T-helper 1 cell treated with Interleukin-12 subunit alpha and Interleukin-12 subunit beta and Interleukin-4 antibody, amounts not matched to agents 30 μg/mL and 1 μg/mL, for 36 hours (primary cell): Measurements from ENCODE around the gene GDF11.

Source experiments
- H3K27ac Mint-ChIP-seq: one replicate; pipeline ENCODE4 v1.8.0; 2021; ENCODE audit warnings: mild to moderate bottlenecking, mixed read lengths
- H3K27me3 Mint-ChIP-seq: one replicate; pipeline ENCODE4 v1.8.0; 2021; ENCODE audit warnings: low read depth, mixed read lengths
- H3K36me3 Mint-ChIP-seq: one replicate; pipeline ENCODE4 v1.8.0; 2021; ENCODE audit warnings: low read depth, mixed read lengths
- H3K4me1 Mint-ChIP-seq: one replicate; pipeline ENCODE4 v1.8.0; 2021; ENCODE audit warnings: low read depth, mixed read lengths
- H3K4me3 Mint-ChIP-seq: one replicate; pipeline ENCODE4 v1.8.0; 2021; ENCODE audit warnings: mild to moderate bottlenecking, moderate library complexity, mixed read lengths
- H3K9me3 Mint-ChIP-seq: one replicate; pipeline ENCODE4 v1.8.0; 2021; ENCODE audit warnings: mixed read lengths

The GDF11 gene

GRCh38 chr12:55742719-55743405 lies at the start of gene GDF11:
Gene GDF11, plus strand, starts transcription at chr12:55743122. Its CDS starts 195 bp downstream, at chr12:55743317.
- Mint-ChIP-seq H3K4me1 (peaks cover 33% of the 10 kb centered on the region), H3K27ac (peak within 1 kb of the TSS; percentile 57), H3K9me3 (no peaks in the 10 kb centered on the region), H3K36me3 (peaks cover 4% of the 10 kb centered on the region), H3K4me3 (peak within 1 kb of the TSS; percentile 91), H3K27me3 (no peaks in the 10 kb centered on the region)

- Mint-ChIP-seq H3K9me3 (no peaks in the 10 kb centered on the region), H3K4me3 (no peak overlapping the region), H3K27ac (no peak overlapping the region), H3K36me3 (no peaks in the 10 kb centered on the region), H3K27me3 (peaks cover 7% of the 10 kb centered on the region), H3K4me1 (no peaks in the 10 kb centered on the region)
These were observed 49.4 kb upstream of the GDF11 start for GRCh38 chr12:55693323-55694187.

DNA sequence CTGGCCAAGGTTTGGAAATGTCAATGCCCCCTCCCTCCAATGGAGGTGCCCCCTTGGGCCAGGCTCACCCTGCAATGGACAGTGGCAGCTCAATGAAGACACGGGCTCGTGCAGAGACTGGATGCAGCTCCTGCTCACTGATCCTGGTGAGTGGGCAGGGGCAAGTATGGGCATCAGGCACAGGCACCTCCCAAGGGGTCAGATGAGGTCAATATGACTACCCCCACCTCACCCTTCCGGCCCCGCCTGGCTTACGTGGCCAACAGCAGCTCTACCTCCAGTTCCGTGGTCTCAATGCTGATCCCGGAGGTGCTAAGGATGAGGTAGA lies 48.8 kb upstream of the GDF11 start:
- Mint-ChIP-seq H3K4me1 (no peaks in the 10 kb centered on the region), H3K4me3 (no peak overlapping the region), H3K36me3 (no peaks in the 10 kb centered on the region), H3K27ac (no peak overlapping the region), H3K9me3 (no peaks in the 10 kb centered on the region), H3K27me3 (peaks cover 7% of the 10 kb centered on the region)

- H3K4me3 Mint-ChIP-seq = no peak overlapping the region
- H3K9me3 Mint-ChIP-seq = no peaks in the 10 kb centered on the region
- no peak overlapping the region for H3K27ac Mint-ChIP-seq
- H3K4me1 Mint-ChIP-seq = no peaks in the 10 kb centered on the region
- peaks cover 4% of the 10 kb centered on the region for H3K27me3 Mint-ChIP-seq
- H3K36me3 Mint-ChIP-seq = no peaks in the 10 kb centered on the region
These were observed 48.3 kb upstream of the GDF11 start for GRCh38 chr12:55694651-55695050.

GRCh38 chr12:55695349-55695748 lies 47.6 kb upstream of the GDF11 start:
- no peaks in the 10 kb centered on the region for H3K4me1 Mint-ChIP-seq
- no peaks in the 10 kb centered on the region for H3K36me3 Mint-ChIP-seq
- peaks cover 4% of the 10 kb centered on the region for H3K27me3 Mint-ChIP-seq
- H3K4me3 Mint-ChIP-seq = no peak overlapping the region
- H3K9me3 Mint-ChIP-seq = no peaks in the 10 kb centered on the region
- H3K27ac Mint-ChIP-seq = no peak overlapping the region

DNA sequence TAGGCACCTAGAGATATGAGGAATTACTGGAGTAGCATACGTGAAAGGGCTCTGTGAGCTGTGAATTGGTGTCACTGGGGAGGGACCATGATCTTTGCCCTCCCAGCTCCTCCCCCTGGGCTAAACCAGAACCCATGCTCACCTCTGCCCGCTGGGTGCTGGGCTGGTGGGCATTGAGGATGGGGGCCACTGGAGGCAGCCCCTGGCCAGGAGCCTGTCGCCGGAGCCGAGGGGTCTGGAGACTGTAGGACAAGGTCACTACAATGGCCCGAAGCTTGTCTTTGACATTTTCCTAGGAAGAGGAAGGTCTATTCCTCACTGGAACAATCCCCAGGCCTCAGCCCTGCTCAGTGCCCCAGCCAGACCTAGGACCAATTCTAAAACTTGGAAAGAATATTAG lies 46.8 kb upstream of the GDF11 start:
- Mint-ChIP-seq H3K9me3 (no peaks in the 10 kb centered on the region), H3K4me3 (no peak overlapping the region), H3K36me3 (no peaks in the 10 kb centered on the region), H3K4me1 (no peaks in the 10 kb centered on the region), H3K27me3 (peaks cover 2% of the 10 kb centered on the region), H3K27ac (no peak overlapping the region)

DNA sequence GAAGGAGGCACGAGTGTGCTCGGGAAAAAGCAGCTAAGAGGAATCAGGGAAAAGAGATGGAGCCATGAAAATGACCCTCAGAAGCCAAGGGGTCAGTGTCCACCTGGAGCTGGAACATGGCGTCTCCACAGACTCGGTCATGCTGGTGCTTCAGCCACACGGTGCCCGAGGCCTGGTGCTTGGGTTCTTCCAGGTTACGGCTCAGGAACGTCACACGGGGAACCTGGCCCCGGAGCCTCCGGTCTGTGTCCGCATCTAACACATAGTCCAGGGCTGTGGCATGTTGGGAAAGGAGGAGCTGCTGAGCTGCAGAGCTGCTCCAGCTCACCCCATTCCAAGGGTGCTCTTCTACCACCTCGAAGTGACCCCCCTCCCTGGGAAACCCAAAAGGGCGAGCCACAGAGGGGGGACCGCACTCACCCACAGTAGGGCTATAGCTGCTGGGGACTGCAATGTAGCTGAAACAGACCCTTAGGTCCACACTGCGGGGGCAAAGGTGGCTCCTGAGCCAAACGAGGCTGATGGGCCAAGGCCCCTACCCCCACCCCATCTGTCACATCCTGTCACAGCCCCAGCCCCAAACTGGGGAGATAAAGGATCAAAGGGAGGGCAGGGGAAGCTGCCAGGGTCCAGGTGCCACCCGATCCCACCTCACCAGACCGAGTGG lies 46.0 kb upstream of the GDF11 start:
- Mint-ChIP-seq H3K27me3 (no peaks in the 10 kb centered on the region), H3K36me3 (no peaks in the 10 kb centered on the region), H3K4me1 (no peaks in the 10 kb centered on the region), H3K9me3 (no peaks in the 10 kb centered on the region), H3K4me3 (no peak overlapping the region), H3K27ac (no peak overlapping the region)

DNA sequence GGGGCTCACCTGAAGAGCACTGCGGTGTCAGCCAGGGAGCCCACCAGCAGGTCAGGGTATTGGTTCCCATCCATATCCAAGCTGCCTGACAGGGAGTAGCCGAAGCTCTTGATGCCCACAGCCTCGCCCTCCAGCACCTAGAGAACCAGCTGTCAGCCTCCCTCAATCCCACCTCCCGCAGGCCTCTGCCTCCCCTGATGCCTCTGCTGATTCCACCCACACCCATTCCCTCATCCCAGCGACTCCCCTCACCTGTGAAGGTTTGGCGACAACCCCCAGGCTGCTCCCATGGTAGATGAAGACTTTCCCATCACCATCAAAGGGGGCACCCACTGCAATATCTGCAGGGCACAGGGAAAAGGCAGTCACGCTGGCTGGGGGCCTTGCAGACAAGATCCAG lies 45.2 kb upstream of the GDF11 start:
- Mint-ChIP-seq H3K4me1 (no peaks in the 10 kb centered on the region), H3K27ac (no peak overlapping the region), H3K4me3 (no peak overlapping the region), H3K36me3 (no peaks in the 10 kb centered on the region), H3K9me3 (no peaks in the 10 kb centered on the region), H3K27me3 (no peaks in the 10 kb centered on the region)

GRCh38 chr12:55698241-55698955 lies 44.5 kb upstream of the GDF11 start:
- no peaks in the 10 kb centered on the region for H3K36me3 Mint-ChIP-seq
- H3K27ac Mint-ChIP-seq = no peak overlapping the region
- no peak overlapping the region for H3K4me3 Mint-ChIP-seq
- H3K27me3 Mint-ChIP-seq = no peaks in the 10 kb centered on the region
- H3K4me1 Mint-ChIP-seq = no peaks in the 10 kb centered on the region
- H3K9me3 Mint-ChIP-seq = no peaks in the 10 kb centered on the region

DNA sequence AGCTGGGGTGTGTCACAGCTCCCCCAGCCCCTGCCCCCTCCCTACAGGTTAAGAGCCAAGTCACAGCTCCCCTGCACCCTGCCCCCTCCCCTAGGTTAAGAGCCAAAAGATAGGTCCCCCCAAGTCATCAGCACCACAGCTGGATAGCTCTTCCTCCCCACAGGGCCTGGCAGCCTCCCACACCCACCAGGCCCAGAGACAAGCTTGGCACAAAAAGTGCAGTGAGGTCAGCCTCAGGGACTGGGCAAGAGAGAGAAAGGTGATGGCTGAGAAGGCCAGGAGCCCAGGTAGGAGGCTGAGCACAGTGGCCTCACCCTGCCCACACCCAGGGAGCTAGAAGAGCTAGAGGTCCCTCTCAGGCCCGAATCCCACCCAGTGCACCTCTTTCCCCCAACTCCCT lies 44.0 kb upstream of the GDF11 start:
- no peak overlapping the region for H3K4me3 Mint-ChIP-seq
- no peaks in the 10 kb centered on the region for H3K36me3 Mint-ChIP-seq
- no peaks in the 10 kb centered on the region for H3K4me1 Mint-ChIP-seq
- H3K27me3 Mint-ChIP-seq = peaks cover 4% of the 10 kb centered on the region
- no peaks in the 10 kb centered on the region for H3K9me3 Mint-ChIP-seq
- no peak overlapping the region for H3K27ac Mint-ChIP-seq

DNA sequence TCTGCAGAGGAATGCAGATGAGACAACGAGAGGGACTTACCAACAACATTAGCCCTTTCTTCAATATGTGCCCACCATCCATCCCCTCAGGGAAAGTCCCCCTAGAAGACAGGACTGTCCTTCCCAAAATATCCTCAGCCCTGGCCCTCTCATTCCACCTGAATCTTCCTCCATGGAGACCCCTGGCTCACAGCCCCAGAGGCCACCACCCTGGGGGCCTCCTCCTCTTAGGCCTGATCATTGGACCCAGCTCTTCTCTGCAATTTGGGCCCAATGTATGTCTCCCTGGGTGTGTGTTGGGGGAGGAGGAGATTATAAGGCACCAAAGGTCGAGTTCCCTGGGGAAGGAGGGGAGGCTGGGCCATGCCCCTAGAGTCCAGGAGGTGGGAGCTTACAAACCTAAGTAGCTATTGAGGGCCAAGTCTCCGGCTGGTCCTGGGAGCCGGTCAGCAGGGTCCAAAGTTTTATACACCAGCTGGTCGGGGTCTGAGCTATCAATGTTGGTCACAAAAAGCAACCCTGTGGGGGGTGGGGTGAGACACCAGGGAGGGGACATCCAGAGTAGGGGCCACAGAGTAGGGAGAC lies 43.4 kb upstream of the GDF11 start:
- no peak overlapping the region for H3K4me3 Mint-ChIP-seq
- H3K27ac Mint-ChIP-seq = no peak overlapping the region
- no peaks in the 10 kb centered on the region for H3K4me1 Mint-ChIP-seq
- H3K9me3 Mint-ChIP-seq = no peaks in the 10 kb centered on the region
- H3K36me3 Mint-ChIP-seq = no peaks in the 10 kb centered on the region
- H3K27me3 Mint-ChIP-seq = peaks cover 7% of the 10 kb centered on the region

DNA sequence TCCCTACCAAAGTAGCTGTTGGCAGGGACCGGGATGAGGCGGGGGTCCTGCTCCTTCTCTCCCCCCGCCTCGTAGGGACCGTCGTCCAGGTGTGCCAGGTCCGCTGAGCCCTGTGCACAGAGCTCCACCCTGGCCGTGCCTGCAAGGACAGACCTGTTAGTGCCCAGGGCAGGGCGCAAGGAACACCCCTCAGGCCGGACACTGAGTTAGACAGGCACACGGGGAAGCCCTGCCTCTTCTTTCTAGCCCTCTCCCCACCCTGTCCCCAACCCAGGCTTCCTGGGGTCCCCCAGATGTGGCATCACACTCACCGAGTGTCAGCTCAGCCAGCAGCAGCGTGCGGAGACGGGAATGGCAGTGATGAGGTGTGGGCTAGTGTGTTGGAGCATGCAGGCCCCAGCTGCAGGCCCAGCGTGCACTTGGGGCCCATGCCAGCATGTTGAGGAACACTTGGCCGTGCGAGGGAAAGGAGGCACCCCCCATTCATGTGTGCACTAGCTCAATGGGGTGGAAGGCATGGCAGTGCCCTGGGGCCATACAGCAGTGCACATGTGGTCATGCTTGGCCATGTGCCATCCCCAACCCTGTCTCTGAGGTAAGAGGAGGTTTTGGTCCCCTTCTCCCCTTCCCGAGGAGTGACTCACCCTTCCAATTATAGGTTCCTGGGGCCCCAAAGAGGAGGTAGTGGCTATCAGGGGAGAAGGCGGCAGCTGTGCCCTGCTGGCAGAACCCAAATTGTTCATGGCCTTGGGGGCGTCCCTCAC lies 42.5 kb upstream of the GDF11 start:
- H3K9me3 Mint-ChIP-seq = no peaks in the 10 kb centered on the region
- H3K36me3 Mint-ChIP-seq = no peaks in the 10 kb centered on the region
- no peak overlapping the region for H3K27ac Mint-ChIP-seq
- H3K4me3 Mint-ChIP-seq = no peak overlapping the region
- H3K27me3 Mint-ChIP-seq = peaks cover 11% of the 10 kb centered on the region
- no peaks in the 10 kb centered on the region for H3K4me1 Mint-ChIP-seq

DNA sequence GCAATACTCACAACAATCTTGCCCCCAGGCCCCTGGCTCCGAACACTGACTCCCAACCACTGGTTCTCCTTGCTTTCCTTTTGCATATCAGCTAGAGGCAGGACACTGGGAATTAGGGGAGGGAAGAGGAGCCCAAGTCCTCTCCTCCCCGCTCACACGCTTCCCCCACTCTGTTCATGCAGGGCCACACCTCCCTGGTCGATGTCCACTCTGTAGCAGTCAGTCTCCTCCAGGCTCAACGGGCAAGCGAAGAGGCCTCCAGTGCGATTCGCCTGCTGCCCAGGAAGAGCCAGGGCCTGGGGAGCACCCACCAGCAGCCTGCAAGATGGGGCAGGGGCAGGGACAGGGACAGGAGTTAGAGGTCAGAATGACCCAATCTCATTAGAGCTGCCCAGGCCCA lies 40.1 kb upstream of the GDF11 start:
- Mint-ChIP-seq H3K36me3 (no peaks in the 10 kb centered on the region), H3K27ac (no peak overlapping the region), H3K9me3 (no peaks in the 10 kb centered on the region), H3K27me3 (peaks cover 29% of the 10 kb centered on the region), H3K4me1 (peaks cover 3% of the 10 kb centered on the region), H3K4me3 (no peak overlapping the region)

DNA sequence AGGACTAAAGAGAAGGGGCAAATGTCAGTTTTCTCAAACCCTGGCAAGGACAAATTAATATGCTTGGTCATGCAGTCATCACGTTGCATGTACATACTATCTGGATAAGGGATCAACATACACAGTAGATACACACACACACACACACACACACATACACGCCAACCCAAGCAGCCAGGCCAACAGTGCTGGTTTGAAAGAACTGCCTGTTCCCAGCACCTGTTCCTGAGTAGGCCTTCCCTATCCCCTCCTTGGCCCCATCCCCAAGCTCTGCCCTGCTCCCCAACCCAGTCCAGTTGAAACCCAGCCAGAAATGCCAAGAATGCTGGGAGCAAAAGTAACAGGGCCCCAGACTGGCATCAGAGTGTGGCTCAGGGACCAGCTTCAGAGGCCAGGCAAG lies 39.6 kb upstream of the GDF11 start:
- Mint-ChIP-seq H3K27me3 (peaks cover 33% of the 10 kb centered on the region), H3K4me3 (no peak overlapping the region), H3K4me1 (peaks cover 7% of the 10 kb centered on the region), H3K27ac (no peak overlapping the region), H3K9me3 (no peaks in the 10 kb centered on the region), H3K36me3 (no peaks in the 10 kb centered on the region)
